GM19328 (cell line): Measurements from ENCODE around the gene IRF3.
"Not testable (repeated sequence)": the region's sequence is repeated elsewhere in the genome, so short reads cannot be mapped to it uniquely, and the experiment has no call there.

ENCODE experiments used
- ATAC-seq: cut with Tn5 transposase; IDR thresholded peaks from one replicate; pipeline ENCODE4 v1.9.1; 2021; ENCODE audit warnings: mild to moderate bottlenecking, moderate library complexity; ENCODE audit not compliant: unreplicated experiment

The IRF3 gene

GRCh38 chr19:49626226-49626625 lies 39.4 kb downstream of the IRF3 start:
- ATAC-seq = no peak

- ATAC-seq = no peak
These were observed 40.4 kb downstream of the IRF3 start for GRCh38 chr19:49624967-49625910.

GRCh38 chr19:49617860-49618259 lies 47.8 kb downstream of the IRF3 start:
- ATAC-seq = not testable (repeated sequence)

- no peak for ATAC-seq
These were observed 48.7 kb downstream of the IRF3 start for GRCh38 chr19:49616945-49617344.

- ATAC-seq = no peak
These were observed 49.1 kb downstream of the IRF3 start for GRCh38 chr19:49616532-49616931.

GRCh38 chr19:49615861-49616260 lies 49.8 kb downstream of the IRF3 start:
- ATAC-seq = no peak

- ATAC-seq = no peak
These were observed 51.4 kb downstream of the IRF3 start for GRCh38 chr19:49614096-49614833.

GRCh38 chr19:49613374-49613773 lies 52.3 kb downstream of the IRF3 start:
- no peak for ATAC-seq
